Measurements from ENCODE around the gene C1D.

C1D gene

DNA sequence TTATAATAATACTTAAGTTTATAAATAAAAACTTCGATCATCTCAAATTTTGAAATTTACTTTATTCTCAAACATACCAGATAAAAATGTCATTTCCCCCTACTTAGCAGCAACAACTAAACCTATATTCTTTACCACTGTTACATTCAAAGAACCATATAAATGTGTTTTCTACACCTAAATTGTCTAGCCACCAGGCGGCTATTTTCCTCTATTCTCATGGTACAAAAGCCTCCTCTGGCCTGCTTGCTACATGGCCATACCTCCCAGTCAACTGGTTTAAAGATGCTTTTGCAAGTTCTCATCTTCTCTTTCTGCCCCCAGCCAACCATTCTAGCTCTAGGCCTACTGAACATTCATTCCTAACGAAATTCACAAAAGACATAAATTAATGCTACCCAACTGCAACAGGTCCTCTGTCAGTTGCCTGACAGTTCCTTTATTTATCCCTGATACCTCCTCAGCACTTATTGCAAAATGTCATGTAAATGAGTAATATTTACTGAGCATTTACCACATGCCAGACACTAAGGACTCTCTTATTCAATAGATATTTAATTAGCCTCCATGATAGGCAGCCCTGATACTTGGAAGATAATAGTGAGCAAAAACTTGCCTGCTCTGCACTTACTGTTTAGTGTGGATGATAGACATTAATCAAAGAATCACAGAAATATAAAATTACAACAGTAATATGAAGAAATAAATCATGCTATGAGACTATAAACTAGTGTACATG, 5.0 kb downstream of the C1D start:
- DNase-seq = no peak

DNA sequence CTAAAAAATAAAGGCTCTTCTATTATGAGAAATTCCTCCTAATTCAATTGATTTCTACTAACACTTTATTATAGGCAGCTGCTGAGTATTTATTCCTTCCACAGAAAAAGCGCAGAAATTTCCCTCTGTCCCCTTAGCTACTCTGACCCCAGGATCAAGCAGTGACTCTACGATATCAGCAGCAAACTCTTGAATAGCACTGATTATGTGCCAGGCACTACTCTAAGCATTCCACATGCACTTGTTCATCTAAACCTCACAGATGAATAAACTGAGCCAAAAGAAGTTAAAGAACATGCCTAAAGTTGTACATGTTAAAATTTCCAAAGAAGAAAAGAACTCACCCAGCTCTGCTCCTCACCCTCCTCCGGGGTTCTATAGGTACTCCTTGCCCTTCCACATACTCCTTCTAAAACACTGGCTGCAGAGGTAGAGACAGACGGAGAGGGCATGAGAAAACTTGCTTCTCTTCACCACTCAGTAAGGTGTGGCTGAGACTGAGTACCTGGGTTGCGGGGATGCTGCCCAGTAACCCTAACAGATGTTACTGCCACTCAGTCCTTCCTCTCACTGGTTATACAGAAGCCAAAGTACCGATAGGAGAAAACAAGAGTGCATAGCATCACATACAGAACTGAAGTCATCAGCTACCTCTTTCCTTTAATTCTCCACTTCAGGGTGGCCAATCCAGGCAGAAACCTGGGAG, 9.9 kb downstream of the C1D start:
- no peak for DNase-seq

- DNase-seq = no peak
Observed at GRCh38 chr2:68050353-68050752, 12.5 kb downstream of the C1D start.

DNA sequence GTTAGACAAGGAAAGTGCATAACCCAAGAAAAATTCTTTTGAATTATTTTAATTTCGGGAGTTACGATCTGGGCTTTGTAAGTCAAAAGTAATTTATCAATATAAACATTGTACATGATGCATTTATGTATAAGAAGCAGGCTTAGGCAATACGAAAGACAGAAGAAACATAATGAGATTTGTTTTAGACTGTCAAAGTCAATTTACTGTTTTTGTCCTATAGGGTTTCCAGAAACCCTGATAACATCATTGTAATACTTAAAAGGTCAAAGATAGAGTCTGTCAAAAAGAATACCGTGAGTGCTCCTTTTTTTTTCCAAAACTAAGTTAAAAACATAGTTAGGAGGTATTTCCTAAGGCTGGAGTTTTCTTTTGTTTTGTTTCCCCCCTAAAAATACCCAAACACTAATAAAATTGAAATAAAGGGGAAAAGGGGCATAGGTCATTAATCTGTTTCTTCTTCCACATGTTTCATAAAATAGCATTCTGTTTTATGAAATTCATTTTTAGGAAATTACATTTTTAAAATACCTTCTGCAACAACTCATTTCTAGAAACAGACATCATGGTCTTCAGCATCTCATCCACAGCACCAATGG, 16.1 kb downstream of the C1D start:
- no peak for DNase-seq

DNA sequence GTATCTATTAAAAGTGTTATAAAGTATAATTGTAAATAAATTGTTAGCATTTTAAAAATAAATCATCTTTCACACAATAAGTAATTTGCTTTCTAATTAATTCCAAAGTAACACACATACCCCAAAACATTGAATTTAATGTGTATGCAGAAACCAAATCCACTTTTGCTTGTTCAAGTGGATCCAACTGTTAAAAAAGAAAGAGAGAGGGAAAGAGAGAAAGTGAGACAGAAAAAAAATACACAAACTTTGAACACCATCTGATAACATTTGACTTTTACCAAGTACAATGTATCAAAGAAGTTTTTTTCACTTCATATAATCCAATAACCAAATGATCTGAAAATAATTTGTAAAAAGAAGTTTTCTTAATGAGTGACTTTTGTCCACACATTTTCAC, 16.6 kb downstream of the C1D start:
- no peak for DNase-seq

DNA sequence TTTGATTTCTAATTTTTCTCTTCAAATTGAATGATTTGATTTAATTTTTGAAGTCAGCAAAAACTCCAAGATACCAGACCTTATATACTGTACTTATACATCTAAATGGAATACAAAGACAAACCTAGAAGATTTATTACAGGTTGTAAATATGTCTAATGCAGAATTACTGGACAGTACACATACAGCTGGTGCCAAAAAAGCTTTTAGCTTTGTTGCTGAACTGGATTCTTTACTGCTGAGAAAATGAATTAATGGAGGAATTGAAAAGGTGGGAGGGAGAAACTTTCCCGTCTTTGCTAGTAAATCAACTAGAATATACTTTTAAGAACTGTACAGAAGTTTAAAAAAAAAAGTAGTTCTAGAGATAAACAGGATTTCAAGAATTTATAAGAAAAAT, 17.5 kb downstream of the C1D start:
- no peak for DNase-seq

DNA sequence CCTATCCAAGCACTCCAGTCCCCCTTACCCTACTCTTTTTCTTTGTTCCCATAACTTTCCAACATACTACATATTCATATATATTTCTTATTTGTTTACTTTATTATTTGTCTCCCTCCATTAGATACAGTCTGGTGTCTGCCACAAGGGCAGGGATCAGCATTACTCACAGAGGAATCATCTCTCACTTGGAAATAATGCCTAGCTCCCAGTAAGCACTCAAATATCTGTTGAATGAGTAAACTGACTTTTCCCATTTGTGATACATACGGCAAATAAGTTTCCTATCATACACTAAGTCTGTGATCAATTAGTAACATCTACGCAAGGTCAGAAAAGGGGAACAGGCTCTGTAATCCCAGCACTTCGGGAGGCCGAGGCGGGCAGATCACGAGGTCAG, 18.7 kb downstream of the C1D start:
- DNase-seq = no peak

DNA sequence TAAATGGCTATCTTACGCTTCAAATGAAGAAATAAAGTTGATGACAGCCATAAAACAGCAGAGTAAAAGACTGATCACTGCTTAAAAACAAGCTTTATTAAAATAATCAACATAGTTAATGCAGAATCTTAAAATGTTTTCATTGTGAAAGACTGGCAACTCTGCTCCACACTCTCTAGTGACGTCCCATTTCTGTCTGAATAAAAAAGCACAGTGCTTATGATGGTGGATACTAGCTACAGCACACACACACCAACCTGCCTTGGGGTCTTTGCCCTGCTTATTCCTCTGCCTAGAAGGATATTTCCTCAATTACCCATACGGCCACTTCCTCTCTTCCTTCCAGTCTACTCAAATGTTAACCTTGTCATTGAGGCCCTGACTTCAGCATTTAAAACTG, 19.1 kb downstream of the C1D start:
- no peak for DNase-seq

DNA sequence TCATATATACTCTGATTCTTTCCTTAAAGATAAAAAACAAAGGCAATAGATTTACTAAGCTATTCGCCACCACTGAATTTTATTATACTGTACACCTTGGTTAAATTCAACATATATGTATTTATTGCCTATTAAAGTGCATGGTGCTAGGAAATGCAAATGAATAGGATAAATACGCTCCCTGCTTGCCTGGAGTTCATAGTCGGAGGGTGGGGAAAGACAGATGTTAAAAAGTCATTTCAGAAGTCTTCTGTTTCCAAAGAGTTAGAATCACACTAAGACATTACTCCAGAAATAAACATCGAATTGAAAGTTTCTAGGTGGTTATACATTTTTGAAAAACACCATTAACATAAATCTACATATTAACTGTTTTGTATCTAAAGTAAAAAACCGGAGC, 19.8 kb downstream of the C1D start:
- no peak for DNase-seq

DNA sequence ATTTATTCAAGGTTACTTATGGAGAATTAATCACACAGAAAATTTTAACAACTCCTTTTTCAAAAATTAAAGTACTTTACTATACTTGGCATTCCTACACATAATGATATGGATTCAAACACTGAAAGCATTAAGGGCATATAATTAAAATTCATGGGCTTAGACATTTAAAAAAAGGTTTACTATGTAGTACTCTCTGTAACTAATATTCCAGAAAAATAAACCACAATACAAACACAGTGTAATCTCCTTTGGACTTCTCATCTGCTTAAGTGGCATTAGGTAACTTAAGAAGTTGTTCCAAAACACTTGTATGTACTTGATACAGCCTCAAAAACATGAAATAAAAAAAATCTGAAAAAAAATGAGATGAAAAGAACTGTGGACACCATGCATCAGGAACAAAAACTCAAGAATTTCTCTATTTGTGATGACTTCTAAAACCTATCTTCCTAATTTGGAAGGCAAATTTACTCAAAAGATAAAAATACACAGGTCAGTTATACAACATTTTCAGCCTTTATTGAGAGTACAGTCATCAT, 21.0 kb downstream of the C1D start:
- no peak for DNase-seq

- no peak for DNase-seq
Observed at GRCh38 chr2:68040078-68040477, 22.7 kb downstream of the C1D start.

DNA sequence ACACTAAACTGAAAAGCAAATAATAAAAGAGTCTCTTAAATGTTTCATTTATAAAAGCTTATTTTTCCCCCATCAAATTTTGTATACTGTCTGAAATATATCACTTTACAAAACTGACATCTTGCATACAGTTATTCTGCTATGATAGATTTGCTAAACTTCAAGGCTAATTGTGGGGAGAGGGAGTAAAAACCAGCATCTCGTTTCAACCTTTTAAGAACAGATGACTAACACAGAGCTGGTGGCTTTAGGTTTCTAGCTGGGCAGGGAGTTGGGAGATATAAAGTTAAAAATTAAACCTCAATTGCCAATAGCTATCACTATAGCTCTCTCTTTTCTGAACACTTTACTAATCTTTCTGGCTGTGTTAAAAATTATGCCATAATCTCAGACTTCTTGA, 23.5 kb downstream of the C1D start:
- DNase-seq = no peak

DNA sequence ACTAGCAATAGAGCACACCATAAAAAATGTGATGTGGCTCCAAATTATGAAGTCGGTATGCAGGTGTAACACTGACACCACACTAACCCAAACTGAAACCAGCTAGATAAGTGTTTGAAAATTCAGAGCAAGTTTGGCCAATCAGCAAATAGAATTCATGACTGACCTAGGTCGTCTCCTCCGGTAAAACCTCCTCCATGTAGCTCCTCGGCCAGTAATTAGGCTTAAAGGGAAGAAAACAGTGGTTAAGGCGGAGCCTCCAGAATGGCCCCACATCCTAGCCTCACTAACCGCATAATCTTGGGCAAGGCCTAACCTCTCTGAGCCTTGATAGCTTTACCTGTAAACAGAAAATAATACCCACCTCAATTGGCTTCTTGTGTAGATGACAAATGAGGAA, 30.1 kb downstream of the C1D start:
- DNase-seq = no peak

GRCh38 chr2:68031542-68032160, 31.2 kb downstream of the C1D start:
- DNase-seq = peak; percentile 67

- DNase-seq = no peak
Observed at GRCh38 chr2:68031043-68031442, 31.8 kb downstream of the C1D start.

GRCh38 chr2:68030529-68030928, 32.3 kb downstream of the C1D start:
- DNase-seq = no peak

- no peak for DNase-seq
Observed at GRCh38 chr2:68027959-68028358, 34.8 kb downstream of the C1D start.

- DNase-seq = no peak
Observed at GRCh38 chr2:68024450-68024849, 38.4 kb downstream of the C1D start.

GRCh38 chr2:68023904-68024303, 38.9 kb downstream of the C1D start:
- DNase-seq = no peak

DNA sequence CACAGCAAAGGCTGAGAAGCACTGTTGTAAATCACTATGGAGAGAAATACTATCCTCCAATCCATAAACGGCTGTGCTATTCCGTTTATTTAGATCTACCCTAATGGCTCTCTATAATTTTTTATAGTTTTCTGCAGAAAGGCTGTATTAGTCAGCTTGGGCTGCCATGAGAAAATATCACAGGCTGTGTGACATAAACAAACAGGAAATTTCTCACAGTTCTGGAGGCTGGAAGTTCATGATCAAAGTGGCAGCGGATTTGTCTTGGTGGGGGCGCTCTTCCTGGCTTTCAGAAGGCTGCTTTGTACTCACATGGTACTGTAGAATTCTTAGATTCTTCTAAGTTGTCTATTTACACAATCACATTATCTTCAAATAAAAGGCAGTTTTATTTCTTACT, 44.1 kb downstream of the C1D start:
- DNase-seq = no peak

DNA sequence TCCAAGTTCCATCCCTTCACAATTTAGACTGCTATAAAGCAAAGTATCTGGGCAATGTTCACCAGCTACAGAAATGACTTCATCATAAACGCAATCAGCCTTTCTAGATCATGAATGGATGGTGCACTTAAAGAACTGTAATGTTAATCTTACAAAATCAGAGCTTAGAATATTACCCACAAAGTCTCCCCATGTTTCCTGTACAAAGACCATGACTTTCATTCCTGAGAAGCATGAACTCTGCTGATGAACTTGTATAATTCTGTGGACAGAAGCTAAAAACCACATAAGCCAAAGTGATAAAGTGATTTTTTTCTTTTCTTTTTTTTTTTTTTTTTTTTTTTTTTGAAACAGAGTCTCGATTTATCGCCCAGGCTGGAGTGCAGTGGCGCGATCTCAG, 53.3 kb downstream of the C1D start:
- DNase-seq = no peak

DNA sequence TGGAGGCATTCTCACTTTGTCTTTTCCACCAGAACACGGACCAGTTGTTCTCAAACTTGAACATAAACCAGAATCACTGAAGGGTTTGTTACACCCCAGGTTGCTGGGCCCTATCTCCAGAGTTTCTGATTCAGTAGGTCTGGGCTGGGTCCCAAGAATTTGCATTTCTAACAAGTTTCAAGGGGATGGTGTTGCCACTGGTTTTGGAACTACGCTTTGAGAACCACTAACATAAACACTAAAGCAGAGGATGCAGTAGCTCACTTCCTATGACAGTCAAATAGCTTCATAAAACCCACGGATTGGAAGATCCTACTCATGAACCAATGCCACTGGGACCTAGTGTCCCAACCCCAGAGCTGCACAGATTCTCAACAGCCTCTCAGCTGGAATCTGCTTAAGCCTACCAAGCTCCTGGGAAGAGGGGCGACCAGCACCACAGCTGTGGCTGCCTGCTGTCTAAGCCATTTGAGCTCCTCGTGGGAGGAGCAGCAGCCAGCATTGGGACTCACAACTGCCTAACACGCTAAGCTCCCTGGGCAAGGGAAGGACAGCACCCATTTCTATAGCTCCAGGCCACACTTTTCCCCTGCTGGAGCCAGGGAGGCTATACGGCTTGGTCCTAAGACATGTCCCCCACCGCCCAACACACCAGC, 62.5 kb downstream of the C1D start:
- DNase-seq = no peak

DNA sequence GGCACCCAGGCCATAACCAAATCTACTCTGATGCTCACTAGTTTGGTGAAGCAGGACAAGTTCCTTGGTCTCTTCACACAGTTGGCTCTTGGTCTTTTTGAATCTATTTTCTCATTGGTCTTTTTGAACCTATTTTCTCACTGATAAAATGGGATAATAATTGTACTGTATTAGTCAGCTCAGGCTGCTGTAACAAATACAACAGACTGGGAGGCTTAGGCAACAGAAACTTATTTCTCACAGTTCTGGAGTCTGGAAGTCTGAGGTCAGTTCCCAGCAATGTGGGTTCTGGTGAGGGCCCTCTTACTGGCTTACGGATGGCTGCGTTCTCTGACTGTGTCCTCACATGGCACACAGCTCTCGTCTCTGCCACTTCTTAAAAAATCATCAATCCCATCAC, 63.5 kb downstream of the C1D start:
- no peak for DNase-seq
